Progenitor cell of endocrine pancreas (in vitro differentiated cells): ENCODE results near the gene GALNTL6. TPM values are rescaled to one million over a fixed set of nuclear protein-coding genes. Genes with fewer than 3 reads are reported as not detected.
"Not testable (repeated sequence)": the region's sequence is repeated elsewhere in the genome, so short reads cannot be mapped to it uniquely, and the experiment has no call there.

Experiments used
- DNase-seq: peaks from one replicate; pipeline ENCODE4 v3.0.0; 2021; ENCODE audit warnings: low spot score; ENCODE audit not compliant: unreplicated experiment
- H3K27ac Mint-ChIP-seq: 2 replicates; pipeline ENCODE4 v1.8.0; 2021; ENCODE audit warnings: mild to moderate bottlenecking, moderate library complexity, mixed read lengths
- H3K27me3 Mint-ChIP-seq: 2 replicates; pipeline ENCODE4 v1.8.0; 2021; ENCODE audit warnings: mixed read lengths
- H3K36me3 Mint-ChIP-seq: 2 replicates; pipeline ENCODE4 v1.8.0; 2022; ENCODE audit warnings: mixed read lengths; ENCODE audit not compliant: insufficient read depth
- H3K4me1 Mint-ChIP-seq: 2 replicates; pipeline ENCODE4 v1.8.0; 2021; ENCODE audit warnings: low read depth, mixed read lengths
- H3K4me3 Mint-ChIP-seq: 2 replicates; pipeline ENCODE4 v1.8.0; 2021; ENCODE audit warnings: low read depth, mild to moderate bottlenecking, moderate library complexity, mixed read lengths
- H3K9me3 Mint-ChIP-seq: 2 replicates; pipeline ENCODE4 v1.8.0; 2021; ENCODE audit warnings: low read depth, mixed read lengths
- total RNA-seq: library from RNA; stranded (reverse); gene quantifications from 2 replicates; pipeline ENCODE4 v1.2.1, GENCODE V29; 2021
- TF ChIP-seq, protein P1 (sequence below): fragments of 200-600 bp; sonication (generic); IDR thresholded peaks from one replicate; pipeline ENCODE4 v1.5.0; 2021; ENCODE audit warnings: antibody characterized with exemption, mild to moderate bottlenecking; ENCODE audit not compliant: unreplicated experiment

GALNTL6 gene
- total RNA-seq, 1 donor from 2014 or later: 0.14 TPM

DNA sequence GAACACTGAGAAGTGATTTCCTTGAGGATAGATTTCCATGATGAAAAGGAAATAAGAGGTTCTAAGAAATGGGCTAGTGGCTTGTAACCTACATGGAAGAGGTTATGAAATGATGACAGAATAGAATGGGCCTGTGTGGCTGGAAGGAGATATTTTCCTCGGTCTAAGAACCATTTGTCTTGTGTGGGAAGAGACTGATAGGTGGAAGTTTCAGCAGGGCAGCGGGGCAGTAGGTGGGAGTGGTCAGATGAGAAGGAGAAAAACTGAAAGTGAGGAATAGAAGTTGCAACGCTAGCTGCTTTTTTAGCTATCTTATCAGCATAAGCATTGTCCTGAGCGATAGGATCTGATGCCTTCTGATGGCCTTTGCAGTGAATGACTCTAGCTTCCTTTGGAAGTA lies 1144.0 kb downstream of the GALNTL6 start:
- TF ChIP-seq, protein P1, sequence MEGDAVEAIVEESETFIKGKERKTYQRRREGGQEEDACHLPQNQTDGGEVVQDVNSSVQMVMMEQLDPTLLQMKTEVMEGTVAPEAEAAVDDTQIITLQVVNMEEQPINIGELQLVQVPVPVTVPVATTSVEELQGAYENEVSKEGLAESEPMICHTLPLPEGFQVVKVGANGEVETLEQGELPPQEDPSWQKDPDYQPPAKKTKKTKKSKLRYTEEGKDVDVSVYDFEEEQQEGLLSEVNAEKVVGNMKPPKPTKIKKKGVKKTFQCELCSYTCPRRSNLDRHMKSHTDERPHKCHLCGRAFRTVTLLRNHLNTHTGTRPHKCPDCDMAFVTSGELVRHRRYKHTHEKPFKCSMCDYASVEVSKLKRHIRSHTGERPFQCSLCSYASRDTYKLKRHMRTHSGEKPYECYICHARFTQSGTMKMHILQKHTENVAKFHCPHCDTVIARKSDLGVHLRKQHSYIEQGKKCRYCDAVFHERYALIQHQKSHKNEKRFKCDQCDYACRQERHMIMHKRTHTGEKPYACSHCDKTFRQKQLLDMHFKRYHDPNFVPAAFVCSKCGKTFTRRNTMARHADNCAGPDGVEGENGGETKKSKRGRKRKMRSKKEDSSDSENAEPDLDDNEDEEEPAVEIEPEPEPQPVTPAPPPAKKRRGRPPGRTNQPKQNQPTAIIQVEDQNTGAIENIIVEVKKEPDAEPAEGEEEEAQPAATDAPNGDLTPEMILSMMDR: no peak
- Mint-ChIP-seq H3K4me3 (no peak overlapping the region), H3K36me3 (no peaks in the 10 kb centered on the region), H3K27me3 (peaks cover 5% of the 10 kb centered on the region), H3K9me3 (peaks cover 3% of the 10 kb centered on the region), H3K27ac (no peak overlapping the region), H3K4me1 (no peaks in the 10 kb centered on the region)
- no peak for DNase-seq

DNA sequence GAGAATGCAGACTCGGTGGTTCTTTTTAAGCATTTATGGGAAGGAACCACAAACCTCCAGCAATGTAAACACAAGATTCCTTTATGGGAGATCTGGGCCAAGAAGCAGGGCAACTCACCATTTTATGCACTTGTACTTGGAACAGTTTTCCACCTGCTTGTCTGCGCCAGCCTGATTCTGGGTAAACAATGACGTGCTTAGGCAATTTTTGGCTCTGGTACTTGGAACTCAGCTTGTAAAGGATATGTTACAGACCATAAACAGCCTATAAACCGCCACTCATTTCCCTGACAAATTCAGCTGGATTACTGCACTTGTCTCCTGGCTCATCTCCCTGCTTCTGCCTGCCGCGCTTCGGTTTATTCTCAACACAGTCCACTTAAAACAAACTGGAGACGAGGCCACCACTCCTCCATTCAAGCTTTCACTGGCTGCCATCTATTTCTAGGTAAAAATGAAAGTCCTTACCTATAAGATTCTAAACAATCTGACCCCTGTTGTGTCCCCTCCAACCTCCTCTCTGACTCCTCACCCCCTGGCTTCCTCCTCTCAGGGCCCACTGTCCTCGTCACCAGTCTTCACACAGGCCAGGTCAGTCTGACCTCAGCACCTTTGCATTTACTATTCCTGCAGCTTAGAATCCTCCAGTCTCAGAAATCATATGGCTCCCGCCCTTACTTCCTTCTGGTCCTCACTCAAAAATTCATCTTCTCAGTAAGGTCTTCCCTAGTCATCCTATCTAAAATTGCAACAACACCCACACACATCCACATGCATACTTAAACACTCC lies 1149.6 kb downstream of the GALNTL6 start:
- Mint-ChIP-seq H3K9me3 (peaks cover 3% of the 10 kb centered on the region), H3K27ac (no peak overlapping the region), H3K36me3 (no peaks in the 10 kb centered on the region), H3K4me1 (no peaks in the 10 kb centered on the region), H3K27me3 (peaks cover 2% of the 10 kb centered on the region), H3K4me3 (no peak overlapping the region)
- TF ChIP-seq, protein P1: no peak
- DNase-seq: no peak

DNA sequence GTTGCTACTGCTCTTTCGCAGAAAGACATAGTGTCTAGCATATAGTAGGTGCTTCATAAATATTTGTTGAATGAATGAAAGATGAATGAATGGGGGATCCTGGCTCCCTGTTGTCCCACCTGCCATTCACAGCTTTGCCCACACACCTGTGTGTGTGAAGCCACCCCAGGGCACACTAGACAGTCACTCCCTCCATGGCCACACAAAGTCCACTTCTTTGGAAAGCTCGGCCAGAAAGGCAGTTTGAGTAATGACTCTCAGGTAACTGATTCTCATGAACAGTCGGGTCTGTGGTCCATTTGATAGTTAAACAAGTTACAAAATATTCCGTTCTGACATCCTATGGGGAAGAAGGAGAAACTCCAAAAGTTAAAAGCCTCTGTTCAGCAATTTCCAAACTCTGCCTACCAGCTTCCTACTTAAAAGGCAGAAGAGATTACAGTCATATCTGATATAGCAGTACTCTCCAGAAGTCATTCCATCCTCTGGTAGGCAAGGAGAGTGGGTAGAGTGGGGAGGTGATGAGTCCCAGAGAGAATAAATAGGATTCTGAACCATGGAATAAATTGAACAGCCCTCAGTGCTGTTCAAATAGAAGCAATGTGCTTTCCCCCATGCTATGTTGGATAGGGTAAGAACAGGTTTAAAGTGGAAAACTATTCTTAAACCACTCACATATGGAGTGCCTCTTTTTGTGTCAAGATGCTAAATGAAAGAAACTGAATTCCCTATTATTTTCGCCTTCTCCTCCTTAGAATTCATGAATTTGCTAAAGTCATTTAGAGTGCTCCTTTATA lies 1150.5 kb downstream of the GALNTL6 start:
- no peaks in the 10 kb centered on the region for H3K4me1 Mint-ChIP-seq
- H3K9me3 Mint-ChIP-seq: peaks cover 10% of the 10 kb centered on the region
- no peak overlapping the region for H3K4me3 Mint-ChIP-seq
- no peak overlapping the region for H3K27ac Mint-ChIP-seq
- TF ChIP-seq, protein P1: no peak
- H3K36me3 Mint-ChIP-seq: no peaks in the 10 kb centered on the region
- peaks cover 2% of the 10 kb centered on the region for H3K27me3 Mint-ChIP-seq
- DNase-seq: no peak

DNA sequence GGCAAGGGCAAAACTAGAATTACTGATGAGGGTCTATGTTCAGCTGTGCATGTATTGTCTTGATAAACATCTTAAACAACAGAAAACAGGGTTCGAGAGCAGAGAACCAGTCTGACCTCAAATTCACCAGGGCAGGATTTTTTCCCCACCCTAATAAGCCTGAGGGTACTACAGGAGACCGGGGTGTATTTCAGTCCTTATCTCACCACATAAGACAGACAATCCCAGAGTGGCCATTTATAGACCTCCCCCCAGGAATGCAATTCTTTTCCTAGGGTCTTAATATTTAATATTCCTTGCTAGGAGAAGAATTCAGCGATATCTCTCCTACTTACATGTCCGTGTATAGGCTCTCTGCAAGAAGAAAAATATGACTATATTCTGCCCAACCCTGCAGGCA lies 1157.0 kb downstream of the GALNTL6 start:
- not testable (repeated sequence) for H3K4me1 Mint-ChIP-seq, H3K4me3 Mint-ChIP-seq, H3K27ac Mint-ChIP-seq, H3K27me3 Mint-ChIP-seq, DNase-seq, H3K36me3 Mint-ChIP-seq
- H3K9me3 Mint-ChIP-seq: peaks cover 23% of the 10 kb centered on the region

DNA sequence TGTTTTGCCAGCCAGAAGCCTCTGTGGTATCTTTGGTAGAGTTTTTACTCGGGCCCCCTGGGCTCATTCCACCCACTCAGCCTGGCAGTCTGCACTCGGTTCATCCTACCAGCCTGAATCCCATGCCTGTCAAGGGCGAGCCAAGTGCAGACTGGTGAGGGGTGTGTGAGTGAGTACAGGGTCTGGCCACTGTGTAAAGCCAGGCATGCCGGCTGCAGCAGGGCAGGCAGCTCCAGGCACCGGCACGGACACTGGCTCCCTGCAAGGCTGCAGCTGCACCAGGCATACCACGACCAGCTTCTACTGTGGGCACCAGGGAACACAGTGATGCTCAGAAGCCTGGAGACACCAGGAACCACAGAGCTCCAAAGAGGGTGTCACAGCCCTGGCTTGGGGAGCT lies 1161.4 kb downstream of the GALNTL6 start:
- Mint-ChIP-seq H3K36me3 (peaks cover 3% of the 10 kb centered on the region), H3K27me3 (no peaks in the 10 kb centered on the region), H3K4me1 (no peaks in the 10 kb centered on the region), H3K4me3 (no peak overlapping the region), H3K27ac (no peak overlapping the region), H3K9me3 (peaks cover 10% of the 10 kb centered on the region)
- no peak for DNase-seq
- TF ChIP-seq, protein P1: no peak
